IPS-15b (cell line): ENCODE results near the gene SCYGR1.
"Not testable (repeated sequence)": the region's sequence is repeated elsewhere in the genome, so short reads cannot be mapped to it uniquely, and the experiment has no call there.

Experiments
- H3K27me3 ChIP-seq: one replicate; pipeline ENCODE4 v1.6.1; 2013; ENCODE audit warnings: low read length; ENCODE audit not compliant: control insufficient read depth, insufficient read depth
- H3K36me3 ChIP-seq: one replicate; pipeline ENCODE4 v1.6.1; 2013; ENCODE audit warnings: low read length; ENCODE audit not compliant: control insufficient read depth, insufficient read depth
- H3K4me1 ChIP-seq: one replicate; pipeline ENCODE4 v1.6.1; 2013; ENCODE audit warnings: mild to moderate bottlenecking, low read length; ENCODE audit not compliant: control insufficient read depth, insufficient read depth
- H3K4me3 ChIP-seq: one replicate; pipeline ENCODE4 v1.5.1; 2013; ENCODE audit warnings: low read depth, low read length
- H3K9ac ChIP-seq: one replicate; pipeline ENCODE4 v1.6.1; 2013; ENCODE audit warnings: low read depth, mild to moderate bottlenecking, low read length
- H3K9me3 ChIP-seq: one replicate; pipeline ENCODE4 v1.6.1; 2013; ENCODE audit warnings: mild to moderate bottlenecking, low read length; ENCODE audit not compliant: control insufficient read depth, insufficient read depth

The SCYGR1 gene

GRCh38 chr2:227365833-227366232 lies 21.9 kb downstream of the SCYGR1 start:
- Histone ChIP-seq H3K36me3 (no peaks in the 10 kb centered on the region), H3K9me3 (no peaks in the 10 kb centered on the region), H3K27me3 (no peaks in the 10 kb centered on the region), H3K9ac (no peak overlapping the region), H3K4me1 (no peaks in the 10 kb centered on the region), H3K4me3 (no peak overlapping the region)

GRCh38 chr2:227364585-227365263 lies 23.0 kb downstream of the SCYGR1 start:
- not testable (repeated sequence) for H3K27me3 ChIP-seq, H3K9ac ChIP-seq, H3K4me1 ChIP-seq, H3K36me3 ChIP-seq, H3K9me3 ChIP-seq, H3K4me3 ChIP-seq

- Histone ChIP-seq H3K36me3 (no peaks in the 10 kb centered on the region), H3K4me3 (no peak overlapping the region), H3K27me3 (no peaks in the 10 kb centered on the region), H3K4me1 (no peaks in the 10 kb centered on the region), H3K9me3 (no peaks in the 10 kb centered on the region), H3K9ac (no peak overlapping the region)
Observed at GRCh38 chr2:227363756-227364155, 24.0 kb downstream of the SCYGR1 start.

- no peak overlapping the region for H3K4me3 ChIP-seq
- no peaks in the 10 kb centered on the region for H3K9me3 ChIP-seq
- no peaks in the 10 kb centered on the region for H3K27me3 ChIP-seq
- H3K9ac ChIP-seq: no peak overlapping the region
- peaks cover 8% of the 10 kb centered on the region for H3K36me3 ChIP-seq
- no peaks in the 10 kb centered on the region for H3K4me1 ChIP-seq
Observed at GRCh38 chr2:227360351-227360750, 27.4 kb downstream of the SCYGR1 start.

- Histone ChIP-seq H3K9me3 (no peaks in the 10 kb centered on the region), H3K4me1 (no peaks in the 10 kb centered on the region), H3K9ac (no peak overlapping the region), H3K4me3 (no peak overlapping the region), H3K27me3 (no peaks in the 10 kb centered on the region), H3K36me3 (peaks cover 8% of the 10 kb centered on the region)
Observed at GRCh38 chr2:227351639-227352038, 36.1 kb downstream of the SCYGR1 start.

- H3K9me3 ChIP-seq: no peaks in the 10 kb centered on the region
- no peak overlapping the region for H3K4me3 ChIP-seq
- H3K27me3 ChIP-seq: no peaks in the 10 kb centered on the region
- no peaks in the 10 kb centered on the region for H3K36me3 ChIP-seq
- H3K9ac ChIP-seq: no peak overlapping the region
- H3K4me1 ChIP-seq: no peaks in the 10 kb centered on the region
Observed at GRCh38 chr2:227349989-227350612, 37.6 kb downstream of the SCYGR1 start.

GRCh38 chr2:227348324-227348723 lies 39.4 kb downstream of the SCYGR1 start:
- no peak overlapping the region for H3K9ac ChIP-seq
- H3K36me3 ChIP-seq: no peaks in the 10 kb centered on the region
- no peaks in the 10 kb centered on the region for H3K4me1 ChIP-seq

GRCh38 chr2:227347117-227347516 lies 40.6 kb downstream of the SCYGR1 start:
- H3K9me3 ChIP-seq: no peaks in the 10 kb centered on the region
- no peaks in the 10 kb centered on the region for H3K36me3 ChIP-seq
- no peaks in the 10 kb centered on the region for H3K27me3 ChIP-seq

More at GRCh38 chr2:227348324-227348723, 39.4 kb downstream of the SCYGR1 start:
- Histone ChIP-seq H3K27me3 (no peaks in the 10 kb centered on the region), H3K4me3 (no peak overlapping the region), H3K9me3 (no peaks in the 10 kb centered on the region)

GRCh38 chr2:227344231-227344630 lies 43.5 kb downstream of the SCYGR1 start:
- no peak overlapping the region for H3K9ac ChIP-seq
- no peak overlapping the region for H3K4me3 ChIP-seq
- H3K4me1 ChIP-seq: no peaks in the 10 kb centered on the region
- no peaks in the 10 kb centered on the region for H3K9me3 ChIP-seq
- H3K27me3 ChIP-seq: no peaks in the 10 kb centered on the region
- no peaks in the 10 kb centered on the region for H3K36me3 ChIP-seq

More at GRCh38 chr2:227347117-227347516, 40.6 kb downstream of the SCYGR1 start:
- no peak overlapping the region for H3K9ac ChIP-seq
- no peak overlapping the region for H3K4me3 ChIP-seq
- H3K4me1 ChIP-seq: no peaks in the 10 kb centered on the region

GRCh38 chr2:227341553-227341952 lies 46.2 kb downstream of the SCYGR1 start:
- H3K27me3 ChIP-seq: no peaks in the 10 kb centered on the region
- H3K36me3 ChIP-seq: no peaks in the 10 kb centered on the region
- H3K9me3 ChIP-seq: no peaks in the 10 kb centered on the region
- H3K9ac ChIP-seq: no peak overlapping the region
- no peaks in the 10 kb centered on the region for H3K4me1 ChIP-seq
- H3K4me3 ChIP-seq: no peak overlapping the region

- H3K27me3 ChIP-seq: no peaks in the 10 kb centered on the region
- no peak overlapping the region for H3K9ac ChIP-seq
- H3K4me3 ChIP-seq: no peak overlapping the region
- no peaks in the 10 kb centered on the region for H3K9me3 ChIP-seq
- H3K36me3 ChIP-seq: no peaks in the 10 kb centered on the region
- H3K4me1 ChIP-seq: no peaks in the 10 kb centered on the region
Observed at GRCh38 chr2:227340106-227340505, 47.6 kb downstream of the SCYGR1 start.

- H3K9ac ChIP-seq: no peak overlapping the region
- no peak overlapping the region for H3K4me3 ChIP-seq
- H3K27me3 ChIP-seq: no peaks in the 10 kb centered on the region
- no peaks in the 10 kb centered on the region for H3K9me3 ChIP-seq
- H3K4me1 ChIP-seq: no peaks in the 10 kb centered on the region
- peaks cover 3% of the 10 kb centered on the region for H3K36me3 ChIP-seq
Observed at GRCh38 chr2:227339098-227339599, 48.6 kb downstream of the SCYGR1 start.
